GM21447 (cell line): Measurements from ENCODE around the gene MPDU1.

ENCODE experiments used
- ATAC-seq: cut with Tn5 transposase; IDR thresholded peaks from one replicate; pipeline ENCODE4 v1.9.1; 2021; ENCODE audit not compliant: unreplicated experiment

The MPDU1 gene

DNA sequence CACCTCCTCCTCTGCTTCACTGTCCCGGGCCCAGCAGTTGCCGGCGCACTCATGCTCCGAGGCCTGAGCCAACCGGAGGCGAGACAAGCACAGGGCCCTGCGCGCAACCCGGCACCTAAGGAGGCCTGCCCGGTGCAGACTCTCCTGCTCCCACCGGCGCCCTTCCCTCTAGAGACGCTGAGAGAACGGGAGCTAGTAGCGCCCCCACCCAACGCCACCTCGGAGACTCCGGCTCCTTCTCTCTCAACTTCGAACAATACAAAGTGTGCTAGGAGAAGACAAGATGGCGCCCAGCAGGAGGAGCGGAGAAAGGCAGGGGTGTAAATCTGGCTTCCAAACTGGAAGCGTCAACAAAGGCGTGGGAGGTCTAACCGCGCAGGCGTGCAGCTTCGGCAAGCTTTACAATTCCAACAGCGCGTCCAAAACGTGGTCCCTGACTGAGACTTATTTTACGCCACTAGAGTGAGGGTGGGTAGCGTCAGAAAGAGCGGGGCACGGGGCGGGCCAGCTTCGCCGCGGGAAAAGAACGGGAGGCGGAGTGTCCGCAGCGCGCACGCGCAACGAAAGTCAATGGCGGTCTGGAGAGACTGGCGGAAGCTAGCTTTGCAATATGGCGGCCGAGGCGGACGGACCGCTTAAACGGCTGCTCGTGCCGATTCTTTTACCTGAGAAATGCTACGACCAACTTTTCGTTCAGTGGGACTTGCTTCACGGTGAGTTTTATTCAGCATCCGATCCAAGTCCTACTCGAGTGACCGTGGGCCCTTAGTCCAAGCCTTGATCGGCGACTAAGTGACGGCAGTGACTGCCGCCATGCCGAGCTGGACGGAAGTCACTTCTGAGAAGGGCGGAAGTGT is at the start of gene MPDU1:
TSS of gene MPDU1 (plus strand) at position 600 of the 857 bp plus-strand sequence. CDS start at position 611, 11 bp downstream.
- peak; percentile 57 for ATAC-seq

GRCh38 chr17:7538050-7538449 is 45.6 kb upstream of the MPDU1 start:
- ATAC-seq: no peak

DNA sequence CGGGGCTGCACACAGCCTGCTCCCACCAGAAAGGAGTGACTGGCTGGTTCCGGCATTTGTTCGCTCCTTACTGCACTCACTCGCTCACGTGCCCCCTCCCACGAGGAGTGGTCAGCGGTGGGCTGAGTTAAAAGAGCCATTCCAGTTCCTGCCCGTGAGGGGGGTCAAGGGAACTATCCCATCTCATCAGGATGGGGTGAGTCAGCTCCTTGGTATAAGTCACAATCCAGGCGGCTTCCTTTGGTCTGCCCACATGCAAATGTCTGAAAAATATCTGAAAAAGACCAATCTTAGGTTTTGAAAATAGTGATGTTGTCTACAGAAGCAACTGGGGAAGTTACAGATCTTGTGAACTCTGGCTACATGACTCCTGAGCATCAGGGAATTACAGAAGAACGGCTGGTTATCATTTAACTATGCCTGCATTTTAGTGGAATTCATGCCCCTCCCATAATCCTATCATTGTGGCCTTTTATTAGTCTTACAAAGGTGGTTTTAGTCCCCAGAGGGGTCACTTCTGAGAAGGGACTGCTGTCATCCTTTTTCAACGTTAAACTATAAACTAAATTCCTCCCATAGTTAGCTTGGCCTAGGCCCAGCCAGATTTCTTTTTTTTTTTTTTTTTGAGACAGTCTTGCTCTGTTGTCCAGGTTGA is 44.6 kb upstream of the MPDU1 start:
- ATAC-seq: no peak

- ATAC-seq: no peak
These were observed 42.5 kb upstream of the MPDU1 start for GRCh38 chr17:7541074-7541621.

GRCh38 chr17:7544911-7545310 is 38.7 kb upstream of the MPDU1 start:
- no peak for ATAC-seq

- ATAC-seq: no peak
These were observed 34.9 kb upstream of the MPDU1 start, which contains the start of gene TNFSF12 for GRCh38 chr17:7548585-7549400. TSS of gene TNFSF12 (plus strand) at chr17:7549058. CDS start at chr17:7549154, 96 bp downstream.

DNA sequence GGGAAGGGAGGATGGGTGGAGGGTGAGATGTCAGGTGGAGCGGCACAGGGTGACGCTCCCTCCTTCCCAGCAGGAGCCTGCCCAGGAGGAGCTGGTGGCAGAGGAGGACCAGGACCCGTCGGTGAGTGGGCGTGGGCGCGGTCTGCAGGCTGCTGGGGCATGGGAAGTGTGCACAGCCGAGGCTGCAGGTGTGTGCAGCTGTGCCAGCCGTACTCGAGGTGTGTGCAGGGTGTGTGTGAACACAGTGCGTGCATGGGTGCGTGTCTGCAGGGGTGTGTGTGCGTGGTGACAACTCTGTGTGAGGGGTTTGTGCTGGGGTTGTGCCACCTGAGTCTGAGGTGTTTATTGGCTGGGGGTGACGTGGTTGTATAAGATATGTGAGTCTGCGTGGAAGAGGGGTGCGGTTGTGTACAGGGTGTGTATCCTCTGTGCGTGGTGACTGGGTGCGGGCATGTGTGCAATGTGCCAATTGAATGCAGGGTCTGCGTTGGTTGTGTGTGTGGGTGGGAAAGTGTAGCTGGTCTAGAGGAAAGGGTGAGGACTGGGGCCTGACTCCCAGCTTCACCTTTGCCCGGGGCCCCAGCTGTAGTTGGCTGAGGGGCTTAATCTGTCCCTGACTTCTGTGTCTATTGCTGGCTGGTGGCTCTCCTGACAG is 34.1 kb upstream of the MPDU1 start:
- no peak for ATAC-seq

GRCh38 chr17:7550344-7550743 is 33.3 kb upstream of the MPDU1 start:
- no peak for ATAC-seq

- ATAC-seq: no peak
These were observed 32.3 kb upstream of the MPDU1 start for GRCh38 chr17:7551396-7551795.

DNA sequence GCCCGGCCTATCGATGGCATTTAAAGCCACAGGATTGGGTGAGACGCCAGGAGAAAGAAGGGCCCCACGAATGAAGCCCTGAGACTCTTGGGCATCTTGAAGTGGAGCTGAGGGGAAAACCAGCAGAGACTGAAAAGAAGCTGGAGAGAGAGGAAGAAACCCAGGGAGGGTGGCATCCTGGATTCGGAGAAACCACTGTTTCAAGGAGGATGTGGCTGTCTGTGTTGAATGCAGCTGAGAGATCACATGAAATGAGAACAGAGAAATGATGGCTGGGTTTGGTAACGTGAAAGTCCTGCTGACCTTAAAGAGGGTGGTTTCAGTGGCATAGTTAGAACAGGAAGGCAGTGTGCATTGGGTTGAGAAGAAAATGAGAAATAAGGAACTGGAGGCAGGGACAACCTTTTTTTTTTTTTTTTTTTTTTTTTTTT is 31.0 kb upstream of the MPDU1 start:
- ATAC-seq: peak; percentile 87

- ATAC-seq: no peak
These were observed 30.3 kb upstream of the MPDU1 start for GRCh38 chr17:7553356-7553755.

- ATAC-seq: no peak
These were observed 28.2 kb upstream of the MPDU1 start for GRCh38 chr17:7555320-7555948.

DNA sequence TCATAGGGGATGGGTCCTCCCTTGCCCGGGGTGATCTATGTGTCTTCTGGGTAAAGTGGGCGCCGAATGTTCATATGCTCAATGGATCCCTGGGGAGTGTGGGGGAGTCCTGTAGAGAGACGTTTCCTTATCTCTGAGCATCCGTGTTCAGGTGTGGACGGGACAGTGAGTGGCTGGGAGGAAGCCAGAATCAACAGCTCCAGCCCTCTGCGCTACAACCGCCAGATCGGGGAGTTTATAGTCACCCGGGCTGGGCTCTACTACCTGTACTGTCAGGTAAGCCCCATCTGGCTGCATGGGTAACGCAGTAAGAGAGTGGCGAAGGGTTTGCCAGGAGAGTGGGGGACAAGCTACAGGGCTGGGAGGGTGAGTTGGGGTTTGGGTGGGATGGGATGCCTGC is 27.0 kb upstream of the MPDU1 start:
- no peak for ATAC-seq

DNA sequence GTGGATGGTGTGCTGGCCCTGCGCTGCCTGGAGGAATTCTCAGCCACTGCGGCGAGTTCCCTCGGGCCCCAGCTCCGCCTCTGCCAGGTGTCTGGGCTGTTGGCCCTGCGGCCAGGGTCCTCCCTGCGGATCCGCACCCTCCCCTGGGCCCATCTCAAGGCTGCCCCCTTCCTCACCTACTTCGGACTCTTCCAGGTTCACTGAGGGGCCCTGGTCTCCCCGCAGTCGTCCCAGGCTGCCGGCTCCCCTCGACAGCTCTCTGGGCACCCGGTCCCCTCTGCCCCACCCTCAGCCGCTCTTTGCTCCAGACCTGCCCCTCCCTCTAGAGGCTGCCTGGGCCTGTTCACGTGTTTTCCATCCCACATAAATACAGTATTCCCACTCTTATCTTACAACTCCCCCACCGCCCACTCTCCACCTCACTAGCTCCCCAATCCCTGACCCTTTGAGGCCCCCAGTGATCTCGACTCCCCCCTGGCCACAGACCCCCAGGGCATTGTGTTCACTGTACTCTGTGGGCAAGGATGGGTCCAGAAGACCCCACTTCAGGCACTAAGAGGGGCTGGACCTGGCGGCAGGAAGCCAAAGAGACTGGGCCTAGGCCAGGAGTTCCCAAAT is 26.4 kb upstream of the MPDU1 start:
- ATAC-seq: no peak

- peak; percentile 37 for ATAC-seq
These were observed 25.7 kb upstream of the MPDU1 start for GRCh38 chr17:7557775-7558543.

GRCh38 chr17:7558544-7559319 is 24.9 kb upstream of the MPDU1 start, which contains the start of gene TNFSF13:
TSS of gene TNFSF13 (plus strand) at chr17:7558750. CDS start at chr17:7559040, 290 bp downstream.
- no peak for ATAC-seq

DNA sequence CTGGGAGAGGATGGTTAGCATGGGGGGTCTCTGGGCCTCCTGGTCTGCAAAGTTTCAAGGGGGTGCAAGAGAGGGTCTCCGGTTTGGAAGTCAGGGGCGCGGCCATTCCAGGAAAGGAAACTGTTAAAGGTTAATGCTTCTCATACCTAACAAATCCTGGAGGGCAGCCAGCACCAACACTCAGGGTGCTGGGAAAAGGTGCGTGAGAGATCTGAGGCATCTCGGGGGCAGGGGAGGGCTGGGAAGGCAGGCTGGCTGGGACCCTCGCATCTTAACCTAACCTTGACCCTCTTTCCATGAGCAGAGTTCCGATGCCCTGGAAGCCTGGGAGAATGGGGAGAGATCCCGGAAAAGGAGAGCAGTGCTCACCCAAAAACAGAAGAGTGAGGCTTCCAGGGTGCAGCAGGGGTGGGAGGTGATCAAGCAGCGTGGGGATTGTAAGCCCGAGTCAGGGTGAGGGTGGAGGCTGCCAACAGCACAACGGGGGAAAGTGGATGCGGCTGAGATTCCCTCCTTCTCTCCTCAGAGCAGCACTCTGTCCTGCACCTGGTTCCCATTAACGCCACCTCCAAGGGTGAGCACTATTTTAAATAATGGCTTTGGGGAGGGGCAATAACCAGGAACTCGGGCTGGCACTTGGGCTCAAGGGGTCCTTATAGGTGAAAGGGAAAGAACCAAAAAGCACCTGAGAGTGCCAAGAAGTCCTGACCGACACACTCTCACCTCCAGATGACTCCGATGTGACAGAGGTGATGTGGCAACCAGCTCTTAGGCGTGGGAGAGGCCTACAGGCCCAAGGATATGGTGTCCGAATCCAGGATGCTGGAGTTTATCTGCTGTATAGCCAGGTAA is 24.1 kb upstream of the MPDU1 start:
- no peak for ATAC-seq
